ENCODE measurements around the gene DUSP3.

Gene DUSP3

DNA sequence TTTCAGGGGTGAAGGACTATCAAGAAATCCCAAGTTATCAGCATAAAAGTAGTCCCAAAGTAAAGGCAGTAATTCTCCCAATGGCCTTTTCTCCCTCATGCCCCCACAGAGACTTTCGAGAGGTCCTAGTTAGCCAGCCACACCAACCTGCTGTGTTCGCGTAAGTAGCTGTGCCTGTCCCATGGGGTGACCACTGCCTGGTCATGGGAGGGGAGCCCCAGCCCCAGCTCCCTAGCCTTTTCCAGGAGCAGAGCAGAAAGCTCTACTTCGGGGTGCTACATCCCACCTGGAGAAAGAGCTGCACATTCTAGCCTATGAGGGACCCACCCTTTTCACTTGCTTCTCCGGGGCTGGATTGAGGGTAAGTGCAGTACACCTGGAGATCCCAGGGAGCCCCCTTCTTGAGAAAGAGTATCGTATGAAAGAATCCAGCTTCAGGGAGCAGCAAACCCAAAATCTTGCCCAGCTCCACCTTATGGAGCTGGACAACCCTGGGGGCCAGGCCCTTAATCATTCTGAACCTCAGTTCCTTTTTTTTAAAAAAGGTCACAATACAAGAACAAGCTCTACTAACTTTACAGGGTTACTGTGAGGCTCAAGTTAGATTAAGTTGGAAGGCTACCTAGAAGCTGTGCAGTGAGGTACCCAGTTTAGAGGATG is 11.6 kb downstream of the DUSP3 start:
- TF ChIP-seq, protein P1, sequence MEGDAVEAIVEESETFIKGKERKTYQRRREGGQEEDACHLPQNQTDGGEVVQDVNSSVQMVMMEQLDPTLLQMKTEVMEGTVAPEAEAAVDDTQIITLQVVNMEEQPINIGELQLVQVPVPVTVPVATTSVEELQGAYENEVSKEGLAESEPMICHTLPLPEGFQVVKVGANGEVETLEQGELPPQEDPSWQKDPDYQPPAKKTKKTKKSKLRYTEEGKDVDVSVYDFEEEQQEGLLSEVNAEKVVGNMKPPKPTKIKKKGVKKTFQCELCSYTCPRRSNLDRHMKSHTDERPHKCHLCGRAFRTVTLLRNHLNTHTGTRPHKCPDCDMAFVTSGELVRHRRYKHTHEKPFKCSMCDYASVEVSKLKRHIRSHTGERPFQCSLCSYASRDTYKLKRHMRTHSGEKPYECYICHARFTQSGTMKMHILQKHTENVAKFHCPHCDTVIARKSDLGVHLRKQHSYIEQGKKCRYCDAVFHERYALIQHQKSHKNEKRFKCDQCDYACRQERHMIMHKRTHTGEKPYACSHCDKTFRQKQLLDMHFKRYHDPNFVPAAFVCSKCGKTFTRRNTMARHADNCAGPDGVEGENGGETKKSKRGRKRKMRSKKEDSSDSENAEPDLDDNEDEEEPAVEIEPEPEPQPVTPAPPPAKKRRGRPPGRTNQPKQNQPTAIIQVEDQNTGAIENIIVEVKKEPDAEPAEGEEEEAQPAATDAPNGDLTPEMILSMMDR (IDR thresholded peaks at IDR 0.05; ENCODE audit: control insufficient read depth, insufficient read depth, low read depth, low read length, missing control alignments): no peak
- DNase-seq (ENCODE audit: low read depth): no peak
- H3K4me3 ChIP-seq (ENCODE audit: control insufficient read depth, low read depth, low read length): no peak overlapping the region

DNA sequence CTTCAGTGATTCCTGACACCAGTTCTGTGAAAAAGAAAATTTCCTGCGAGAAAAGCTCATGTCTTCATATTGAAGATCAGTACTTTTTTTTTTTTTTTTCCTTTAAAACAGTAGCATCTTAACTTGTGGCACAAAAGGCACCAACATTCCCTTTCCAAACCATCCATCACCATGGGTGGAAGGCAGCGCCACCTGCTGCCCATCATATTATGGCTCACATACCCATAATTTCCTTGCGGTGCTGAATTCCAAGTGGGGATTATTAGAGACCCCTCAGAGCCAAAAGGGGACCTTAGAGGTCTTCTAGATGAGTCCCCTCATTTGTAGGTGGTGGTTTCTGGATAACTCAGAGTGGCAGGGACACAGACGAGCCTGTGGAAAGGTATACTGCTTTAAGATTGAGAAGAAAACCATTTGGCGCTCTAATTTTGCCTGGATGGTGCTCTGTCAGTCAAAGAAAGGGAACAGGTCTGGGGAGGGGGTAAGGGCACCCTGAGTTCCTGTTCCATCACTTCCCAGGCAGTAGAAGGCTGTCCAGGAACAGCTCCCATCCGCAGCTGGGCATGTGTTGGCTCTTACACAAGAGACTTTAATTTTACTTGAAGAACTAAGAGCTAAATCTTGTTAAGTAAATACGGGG is 12.2 kb downstream of the DUSP3 start:
- DNase-seq (ENCODE audit: low read depth): no peak
- TF ChIP-seq, protein P1 (IDR thresholded peaks at IDR 0.05; ENCODE audit: control insufficient read depth, insufficient read depth, low read depth, low read length, missing control alignments): peak; percentile 87
- H3K4me3 ChIP-seq (ENCODE audit: control insufficient read depth, low read depth, low read length): no peak overlapping the region

DNA sequence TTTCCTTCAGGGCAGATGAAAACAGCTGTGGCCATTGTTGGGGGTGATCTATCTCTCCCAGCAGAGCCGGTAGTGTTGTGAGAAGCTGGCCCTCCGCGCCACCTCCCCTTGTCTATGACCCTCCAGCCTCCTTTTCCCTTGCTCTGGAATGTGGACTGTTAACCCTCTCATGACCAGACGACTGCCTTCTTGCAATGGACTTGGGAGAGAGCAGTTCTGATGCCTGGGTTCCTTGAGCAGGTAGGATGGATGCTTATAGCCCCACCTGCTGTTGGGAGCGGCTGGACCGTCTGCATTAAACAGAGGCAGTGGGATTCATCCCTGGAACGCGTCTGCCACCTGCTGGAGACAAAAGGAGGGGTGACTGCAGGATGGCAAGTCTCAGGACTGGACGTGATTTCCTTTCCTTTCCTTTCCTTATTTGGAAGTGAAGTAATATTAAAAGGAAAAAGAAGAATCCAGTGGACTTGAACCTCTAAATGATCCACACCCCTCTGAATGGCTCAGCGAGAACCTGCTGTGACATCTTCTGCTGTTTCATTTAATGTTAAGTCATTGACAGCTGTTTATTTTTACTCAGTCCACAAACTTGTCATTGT is 18.4 kb downstream of the DUSP3 start:
- TF ChIP-seq, protein P1 (IDR thresholded peaks at IDR 0.05; ENCODE audit: control insufficient read depth, insufficient read depth, low read depth, low read length, missing control alignments): peak; percentile 100
- H3K4me3 ChIP-seq (ENCODE audit: control insufficient read depth, low read depth, low read length): no peak overlapping the region
- peak; percentile 64 for DNase-seq (ENCODE audit: low read depth)

DNA sequence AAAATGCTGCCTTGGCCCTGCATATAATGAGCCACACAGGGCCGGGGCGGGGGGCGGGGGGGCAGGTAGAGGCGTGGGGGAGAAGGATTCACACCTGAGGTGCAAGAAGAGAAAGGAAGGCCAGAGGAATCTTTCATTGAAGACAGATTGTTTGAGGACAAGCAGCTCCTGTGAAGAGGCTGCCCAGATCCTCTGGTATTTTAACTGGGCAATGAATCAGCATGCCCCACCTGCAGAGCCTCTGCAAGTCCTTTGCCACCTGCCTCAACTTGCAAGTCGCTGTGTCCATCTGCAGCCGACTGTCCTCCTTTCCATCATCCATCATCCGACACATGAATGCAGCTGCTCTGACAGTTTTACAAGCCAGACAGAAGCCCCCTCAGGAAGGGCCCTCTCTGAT is 18.9 kb downstream of the DUSP3 start:
- DNase-seq (ENCODE audit: low read depth): no peak
- TF ChIP-seq, protein P1 (IDR thresholded peaks at IDR 0.05; ENCODE audit: control insufficient read depth, insufficient read depth, low read depth, low read length, missing control alignments): no peak
- H3K4me3 ChIP-seq (ENCODE audit: control insufficient read depth, low read depth, low read length): no peak overlapping the region

DNA sequence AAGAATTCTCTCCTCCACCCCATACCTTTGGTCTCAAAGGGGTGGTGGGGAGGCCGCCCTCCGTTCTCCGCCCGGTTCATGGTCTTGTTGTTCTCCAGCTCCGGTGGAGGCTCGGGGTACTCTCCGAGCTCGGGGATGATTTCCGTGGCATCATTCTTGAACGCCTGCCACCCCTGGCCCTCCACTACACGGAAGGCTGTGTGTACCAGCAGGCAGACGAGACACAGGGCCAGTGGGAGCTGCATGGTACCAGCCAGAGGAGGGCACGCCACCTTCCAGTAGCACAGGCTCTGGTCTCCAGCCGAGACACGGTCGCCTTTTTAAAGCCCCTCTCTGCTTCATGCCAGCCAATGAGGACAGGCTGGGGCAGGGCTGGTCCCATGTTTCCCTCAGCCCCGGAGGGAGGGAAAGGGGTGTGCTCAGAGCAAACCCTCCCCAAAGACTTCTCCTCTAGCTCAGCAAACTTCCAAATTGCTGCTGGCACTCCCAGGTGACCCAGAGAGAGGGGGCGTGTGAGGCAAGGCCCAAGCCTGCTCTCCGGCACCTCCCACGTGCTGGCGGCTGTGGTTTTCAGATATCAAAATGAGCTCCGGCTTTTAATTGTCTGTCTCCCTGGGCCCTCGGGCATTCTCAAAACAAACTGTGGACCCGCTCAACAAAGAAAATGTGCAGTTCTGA is 20.1 kb downstream of the DUSP3 start, which contains the start of gene SOST:
Gene SOST, minus strand, starts transcription at position 295 of the 678 bp plus-strand sequence. Its CDS starts 50 bp downstream, at position 245.
- DNase-seq (ENCODE audit: low read depth): no peak
- no peak within 1 kb of the TSS for H3K4me3 ChIP-seq (ENCODE audit: control insufficient read depth, low read depth, low read length)
- TF ChIP-seq, protein P1 (IDR thresholded peaks at IDR 0.05; ENCODE audit: control insufficient read depth, insufficient read depth, low read depth, low read length, missing control alignments): no peak

DNA sequence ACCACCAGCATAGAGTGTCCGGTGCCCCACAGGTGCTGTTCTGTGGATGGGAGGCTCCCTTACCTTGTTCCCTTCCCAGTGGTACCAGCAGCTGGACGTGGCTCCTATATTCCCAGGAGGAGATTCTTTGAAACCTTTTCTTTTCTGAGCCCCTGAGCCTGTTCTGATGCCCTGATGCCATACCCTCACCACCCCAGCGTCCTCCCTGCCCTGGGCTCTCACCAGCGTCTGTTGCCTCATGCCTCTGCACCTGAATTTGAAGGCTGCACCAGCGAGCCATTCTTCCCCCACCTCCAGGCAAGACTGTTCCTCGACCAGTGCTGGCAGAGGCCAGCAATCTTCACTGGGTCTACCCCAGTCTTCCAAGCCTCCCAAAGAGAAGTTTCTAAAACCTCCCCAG is 20.7 kb downstream of the DUSP3 start:
- DNase-seq (ENCODE audit: low read depth): no peak
- TF ChIP-seq, protein P1 (IDR thresholded peaks at IDR 0.05; ENCODE audit: control insufficient read depth, insufficient read depth, low read depth, low read length, missing control alignments): no peak
- H3K4me3 ChIP-seq (ENCODE audit: control insufficient read depth, low read depth, low read length): no peak overlapping the region
